HCT116 (cell line): Measurements from ENCODE around the gene NUP50.

Experiments
- CEBPB ChIP-seq: IDR thresholded peaks from 2 replicates; pipeline ENCODE4 v1.6.1; 2012; ENCODE audit warnings: low read depth
- ELF1 ChIP-seq: IDR thresholded peaks from 2 replicates; pipeline ENCODE4 v1.6.1; 2012; ENCODE audit warnings: low read depth, borderline replicate concordance
- EZH2 ChIP-seq: fragments of 200-600 bp; sonication (generic); IDR thresholded peaks from 2 replicates; pipeline ENCODE4 v1.6.1; 2017; ENCODE audit warnings: antibody characterized with exemption, mixed run types
- POLR2A ChIP-seq: IDR thresholded peaks from 2 replicates; pipeline ENCODE4 v1.7.0; 2011; ENCODE audit warnings: borderline replicate concordance; ENCODE audit not compliant: insufficient read depth, insufficient read length; ENCODE audit errors: extremely low read depth
- POLR2AphosphoS5 ChIP-seq: IDR thresholded peaks from 2 replicates; pipeline ENCODE4 v1.6.1; 2011; ENCODE audit warnings: mild to moderate bottlenecking, low read depth, low read length, moderate library complexity
- RAD21 ChIP-seq: IDR thresholded peaks from 2 replicates; pipeline ENCODE4 v1.6.1; 2012; ENCODE audit warnings: low read depth, mild to moderate bottlenecking
- REST ChIP-seq: IDR thresholded peaks from 2 replicates; pipeline ENCODE4 v1.6.1; 2012; ENCODE audit warnings: low read depth
- SIN3A ChIP-seq: IDR thresholded peaks from 2 replicates; pipeline ENCODE4 v1.6.1; 2012; ENCODE audit warnings: low read depth
- TCF7L2 ChIP-seq: IDR thresholded peaks from 2 replicates; pipeline ENCODE4 v1.7.0; 2011; ENCODE audit warnings: borderline replicate concordance, inconsistent platforms; ENCODE audit not compliant: insufficient read depth, insufficient read length; ENCODE audit errors: extremely low read depth
- TF ChIP-seq, protein P1 (sequence below), 3 experiments: fragments of 200-600 bp in 1 of 3; sonication (generic) in 1 of 3; IDR thresholded peaks in 2 of 3; conservative IDR thresholded peaks in 1 of 3; 2 replicates each; pipeline ENCODE4 v1.5.1; 2012 to 2017; ENCODE audit warnings: low read depth in 2 of 3, low read length in 2 of 3, antibody characterized with exemption in 1 of 3, borderline replicate concordance in 1 of 3, control low read depth in 1 of 3, mild to moderate bottlenecking in 1 of 3, mixed read lengths in 1 of 3, mixed run types in 1 of 3, moderate library complexity in 1 of 3; ENCODE audit not compliant: insufficient read depth in 1 of 3
- TF ChIP-seq, protein P2 (sequence below): IDR thresholded peaks from 2 replicates; pipeline ENCODE4 v1.6.1; 2012

- TF ChIP-seq, protein P1, sequence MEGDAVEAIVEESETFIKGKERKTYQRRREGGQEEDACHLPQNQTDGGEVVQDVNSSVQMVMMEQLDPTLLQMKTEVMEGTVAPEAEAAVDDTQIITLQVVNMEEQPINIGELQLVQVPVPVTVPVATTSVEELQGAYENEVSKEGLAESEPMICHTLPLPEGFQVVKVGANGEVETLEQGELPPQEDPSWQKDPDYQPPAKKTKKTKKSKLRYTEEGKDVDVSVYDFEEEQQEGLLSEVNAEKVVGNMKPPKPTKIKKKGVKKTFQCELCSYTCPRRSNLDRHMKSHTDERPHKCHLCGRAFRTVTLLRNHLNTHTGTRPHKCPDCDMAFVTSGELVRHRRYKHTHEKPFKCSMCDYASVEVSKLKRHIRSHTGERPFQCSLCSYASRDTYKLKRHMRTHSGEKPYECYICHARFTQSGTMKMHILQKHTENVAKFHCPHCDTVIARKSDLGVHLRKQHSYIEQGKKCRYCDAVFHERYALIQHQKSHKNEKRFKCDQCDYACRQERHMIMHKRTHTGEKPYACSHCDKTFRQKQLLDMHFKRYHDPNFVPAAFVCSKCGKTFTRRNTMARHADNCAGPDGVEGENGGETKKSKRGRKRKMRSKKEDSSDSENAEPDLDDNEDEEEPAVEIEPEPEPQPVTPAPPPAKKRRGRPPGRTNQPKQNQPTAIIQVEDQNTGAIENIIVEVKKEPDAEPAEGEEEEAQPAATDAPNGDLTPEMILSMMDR (IDR thresholded peaks at IDR 0.05 in 2 of 3, conservative IDR thresholded peaks at IDR 0.05 in 1 of 3; ENCODE audit: borderline replicate concordance in 1 of 3, insufficient read depth in 1 of 3, low read depth in 2 of 3, low read length in 2 of 3): no peak
- TF ChIP-seq POLR2AphosphoS5 (no peak), EZH2 (no peak), REST (no peak), POLR2A (no peak), TCF7L2 (no peak), RAD21 (no peak), ELF1 (no peak), SIN3A (no peak), CEBPB (no peak)
- TF ChIP-seq, protein P2, sequence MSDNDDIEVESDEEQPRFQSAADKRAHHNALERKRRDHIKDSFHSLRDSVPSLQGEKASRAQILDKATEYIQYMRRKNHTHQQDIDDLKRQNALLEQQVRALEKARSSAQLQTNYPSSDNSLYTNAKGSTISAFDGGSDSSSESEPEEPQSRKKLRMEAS: no peak
Observed at GRCh38 chr22:45196308-45196707, 32.6 kb downstream of the NUP50 start.
